Neural progenitor cell (in vitro differentiated cells): ENCODE data around the gene LIN9. TPM values are rescaled to one million over a fixed set of nuclear protein-coding genes. Genes with fewer than 3 reads are reported as not detected.

ENCODE experiments used
- DNase-seq: peaks from one replicate; pipeline ENCODE4 v3.0.0-alpha.2; 2016; ENCODE audit warnings: low spot score
- H2AFZ ChIP-seq: fragments of 200-600 bp; sonication (generic); replicated peaks from 2 replicates; pipeline ENCODE4 v1.6.1; 2016; ENCODE audit warnings: antibody characterized with exemption
- H3F3A ChIP-seq: fragments of 200-600 bp; sonication (generic); 2 replicates; pipeline ENCODE4 v1.6.1; 2016; ENCODE audit warnings: antibody characterized with exemption, low read depth
- H3K27ac ChIP-seq: fragments of 200-600 bp; sonication (generic); 2 replicates; pipeline ENCODE4 v1.5.1; 2016; ENCODE audit warnings: mild to moderate bottlenecking
- H3K27me3 ChIP-seq: fragments of 200-600 bp; sonication (generic); 2 replicates; pipeline ENCODE4 v1.6.1; 2016; ENCODE audit warnings: mild to moderate bottlenecking, moderate library complexity
- H3K36me3 ChIP-seq: fragments of 200-600 bp; sonication (generic); 2 replicates; pipeline ENCODE4 v1.5.1; 2016
- H3K4me1 ChIP-seq: fragments of 200-600 bp; sonication (generic); 2 replicates; pipeline ENCODE4 v1.6.1; 2016; ENCODE audit warnings: mixed run types
- H3K4me2 ChIP-seq: fragments of 200-600 bp; sonication (generic); 2 replicates; pipeline ENCODE4 v1.6.1; 2016
- H3K4me3 ChIP-seq: fragments of 200-600 bp; sonication (generic); 2 replicates; pipeline ENCODE4 v1.5.1; 2016
- H3K79me2 ChIP-seq: fragments of 200-600 bp; sonication (generic); 2 replicates; pipeline ENCODE4 v1.6.1; 2016; ENCODE audit warnings: low read depth
- H3K9ac ChIP-seq: fragments of 200-600 bp; sonication (generic); 2 replicates; pipeline ENCODE4 v1.6.1; 2016
- H3K9me3 ChIP-seq: fragments of 200-600 bp; sonication (generic); 2 replicates; pipeline ENCODE4 v1.5.1; 2016; ENCODE audit warnings: low read depth
- H4K20me1 ChIP-seq: fragments of 200-600 bp; sonication (generic); 2 replicates; pipeline ENCODE4 v1.6.1; 2016; ENCODE audit warnings: low read depth
- H3K27ac Mint-ChIP-seq: 3 replicates; pipeline ENCODE4 v1.8.0; 2021; ENCODE audit warnings: mixed read lengths
- H3K27me3 Mint-ChIP-seq: 2 replicates; pipeline ENCODE4 v1.8.0; 2022; ENCODE audit warnings: low read depth, mild to moderate bottlenecking, inconsistent platforms, moderate library complexity, mixed read lengths; ENCODE audit not compliant: insufficient read depth
- H3K36me3 Mint-ChIP-seq: 3 replicates; pipeline ENCODE4 v1.8.0; 2021; ENCODE audit warnings: mixed read lengths
- H3K4me1 Mint-ChIP-seq: 3 replicates; pipeline ENCODE4 v1.8.0; 2021; ENCODE audit warnings: mixed read lengths
- H3K4me3 Mint-ChIP-seq: 3 replicates; pipeline ENCODE4 v1.8.0; 2021; ENCODE audit warnings: mild to moderate bottlenecking, moderate library complexity, mixed read lengths
- H3K9me3 Mint-ChIP-seq: 3 replicates; pipeline ENCODE4 v1.8.0; 2020; ENCODE audit warnings: mixed read lengths
- CTCF ChIP-seq: fragments of 200-600 bp; sonication (generic); IDR thresholded peaks from 2 replicates; pipeline ENCODE4 v1.5.1; 2017; ENCODE audit warnings: antibody characterized with exemption, mild to moderate bottlenecking
- EZH2 ChIP-seq: fragments of 200-600 bp; sonication (generic); IDR thresholded peaks from 2 replicates; pipeline ENCODE4 v1.6.1; 2017; ENCODE audit warnings: antibody characterized with exemption, mild to moderate bottlenecking, moderate library complexity
- EZH2phosphoT487 ChIP-seq: fragments of 200-600 bp; sonication (generic); IDR thresholded peaks from 2 replicates; pipeline ENCODE4 v1.6.1; 2017; ENCODE audit warnings: antibody characterized with exemption
- total RNA-seq: library from RNA; depleted of rRNA; stranded (reverse); fragments of >200 nt; gene quantifications from 2 replicates; pipeline ENCODE4 v1.2.3, GENCODE V29; 2015; ENCODE audit warnings: low replicate concordance

LIN9 gene
- total RNA-seq, 1 donor from 2014 or later, result 34.4 TPM

- peaks cover 33% of the 10 kb centered on the region for H3K4me1 Mint-ChIP-seq
- H3K79me2 ChIP-seq, result peaks cover 43% of the 10 kb centered on the region
- no peaks in the 10 kb centered on the region for H3K9me3 Mint-ChIP-seq
- peaks cover 8% of the 10 kb centered on the region for H3K27me3 Mint-ChIP-seq
- no peaks in the 10 kb centered on the region for H3K9me3 ChIP-seq
- H3K4me2 ChIP-seq, result peak overlapping the region; percentile 85
- no peak overlapping the region for H3K27ac ChIP-seq
- H4K20me1 ChIP-seq, result peaks cover 4% of the 10 kb centered on the region
- TF ChIP-seq CTCF (no peak), EZH2phosphoT487 (no peak), EZH2 (no peak)
- DNase-seq, result peak; percentile 57
- peak overlapping the region; percentile 38 for H3K9ac ChIP-seq
- H3K27ac Mint-ChIP-seq, result peak overlapping the region; percentile 95
- H3K27me3 ChIP-seq, result peaks cover 21% of the 10 kb centered on the region
- peaks cover under 1% of the 10 kb centered on the region for H3K36me3 Mint-ChIP-seq
- H2AFZ ChIP-seq, result peak overlapping the region; percentile 94
- peaks cover 37% of the 10 kb centered on the region for H3K4me1 ChIP-seq
- peak overlapping the region; percentile 100 for H3K4me3 ChIP-seq
- H3F3A ChIP-seq, result peaks cover 39% of the 10 kb centered on the region
- H3K4me3 Mint-ChIP-seq, result peak overlapping the region; percentile 87
- H3K36me3 ChIP-seq, result no peaks in the 10 kb centered on the region
Measured at GRCh38 chr1:226309398-226310244, 657 bp upstream of the LIN9 start.

- peaks cover 42% of the 10 kb centered on the region for H3F3A ChIP-seq
- peak; percentile 5 for DNase-seq
- H3K4me2 ChIP-seq, result peak overlapping the region; percentile 85
- H3K27me3 ChIP-seq, result peaks cover 21% of the 10 kb centered on the region
- peak overlapping the region; percentile 98 for H2AFZ ChIP-seq
- peak overlapping the region; percentile 100 for H3K4me3 ChIP-seq
- no peaks in the 10 kb centered on the region for H3K9me3 Mint-ChIP-seq
- peaks cover 5% of the 10 kb centered on the region for H3K36me3 Mint-ChIP-seq
- no peaks in the 10 kb centered on the region for H3K9me3 ChIP-seq
- H3K4me1 ChIP-seq, result peaks cover 37% of the 10 kb centered on the region
- peaks cover 37% of the 10 kb centered on the region for H3K4me1 Mint-ChIP-seq
- peak overlapping the region; percentile 73 for H3K27ac ChIP-seq
- H3K9ac ChIP-seq, result peak overlapping the region; percentile 98
- H3K4me3 Mint-ChIP-seq, result peak overlapping the region; percentile 95
- peaks cover 57% of the 10 kb centered on the region for H3K79me2 ChIP-seq
- peak overlapping the region; percentile 69 for H3K27ac Mint-ChIP-seq
- H3K27me3 Mint-ChIP-seq, result peaks cover 5% of the 10 kb centered on the region
- H4K20me1 ChIP-seq, result peaks cover 15% of the 10 kb centered on the region
- H3K36me3 ChIP-seq, result no peaks in the 10 kb centered on the region
- TF ChIP-seq EZH2 (no peak), CTCF (no peak), EZH2phosphoT487 (no peak)
Measured at GRCh38 chr1:226308166-226308722, 720 bp downstream of the LIN9 start.

- TF ChIP-seq EZH2, result no peak
- no peak for TF ChIP-seq CTCF
- TF ChIP-seq EZH2phosphoT487, result no peak
- H3K27me3 ChIP-seq, result peaks cover 17% of the 10 kb centered on the region
- H3K27me3 Mint-ChIP-seq, result peaks cover 3% of the 10 kb centered on the region
- H3K9ac ChIP-seq, result no peak overlapping the region
- H3K9me3 Mint-ChIP-seq, result no peaks in the 10 kb centered on the region
- peaks cover 29% of the 10 kb centered on the region for H4K20me1 ChIP-seq
- peaks cover 40% of the 10 kb centered on the region for H3K4me1 Mint-ChIP-seq
- peaks cover 37% of the 10 kb centered on the region for H3K4me1 ChIP-seq
- H3K36me3 Mint-ChIP-seq, result peaks cover 9% of the 10 kb centered on the region
- no peak overlapping the region for H3K27ac Mint-ChIP-seq
- peaks cover 75% of the 10 kb centered on the region for H3K79me2 ChIP-seq
- no peaks in the 10 kb centered on the region for H3K9me3 ChIP-seq
- H3K4me3 ChIP-seq, result no peak overlapping the region
- peak overlapping the region; percentile 22 for H3K4me2 ChIP-seq
- peak overlapping the region; percentile 20 for H3K4me3 Mint-ChIP-seq
- no peak overlapping the region for H3K27ac ChIP-seq
- H2AFZ ChIP-seq, result no peak overlapping the region
- H3K36me3 ChIP-seq, result no peaks in the 10 kb centered on the region
- peaks cover 42% of the 10 kb centered on the region for H3F3A ChIP-seq
- DNase-seq, result no peak
Measured at GRCh38 chr1:226306425-226306824, 2.5 kb downstream of the LIN9 start.
